NCI-H2227 (cell line): ENCODE measurements around the gene CELA3A.
A peak's percentile ranks its signal among the peaks of the same experiment; 100 is the strongest.
"Not testable (repeated sequence)": the region's sequence is repeated elsewhere in the genome, so short reads cannot be mapped to it uniquely, and the experiment has no call there.

ENCODE experiments used
- DNase-seq: peaks from one replicate; lab custom pipeline; 2025; ENCODE audit not compliant: unreplicated experiment; lab: John Stamatoyannopoulos, UW

Gene CELA3A, protein sequence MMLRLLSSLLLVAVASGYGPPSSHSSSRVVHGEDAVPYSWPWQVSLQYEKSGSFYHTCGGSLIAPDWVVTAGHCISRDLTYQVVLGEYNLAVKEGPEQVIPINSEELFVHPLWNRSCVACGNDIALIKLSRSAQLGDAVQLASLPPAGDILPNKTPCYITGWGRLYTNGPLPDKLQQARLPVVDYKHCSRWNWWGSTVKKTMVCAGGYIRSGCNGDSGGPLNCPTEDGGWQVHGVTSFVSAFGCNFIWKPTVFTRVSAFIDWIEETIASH

GRCh38 chr1:22001409-22001808 lies at the start of gene CELA3A:
Gene CELA3A (plus strand): TSS chr1:22001657. CDS start chr1:22001675, 18 bp downstream.
- DNase-seq: no peak

DNA sequence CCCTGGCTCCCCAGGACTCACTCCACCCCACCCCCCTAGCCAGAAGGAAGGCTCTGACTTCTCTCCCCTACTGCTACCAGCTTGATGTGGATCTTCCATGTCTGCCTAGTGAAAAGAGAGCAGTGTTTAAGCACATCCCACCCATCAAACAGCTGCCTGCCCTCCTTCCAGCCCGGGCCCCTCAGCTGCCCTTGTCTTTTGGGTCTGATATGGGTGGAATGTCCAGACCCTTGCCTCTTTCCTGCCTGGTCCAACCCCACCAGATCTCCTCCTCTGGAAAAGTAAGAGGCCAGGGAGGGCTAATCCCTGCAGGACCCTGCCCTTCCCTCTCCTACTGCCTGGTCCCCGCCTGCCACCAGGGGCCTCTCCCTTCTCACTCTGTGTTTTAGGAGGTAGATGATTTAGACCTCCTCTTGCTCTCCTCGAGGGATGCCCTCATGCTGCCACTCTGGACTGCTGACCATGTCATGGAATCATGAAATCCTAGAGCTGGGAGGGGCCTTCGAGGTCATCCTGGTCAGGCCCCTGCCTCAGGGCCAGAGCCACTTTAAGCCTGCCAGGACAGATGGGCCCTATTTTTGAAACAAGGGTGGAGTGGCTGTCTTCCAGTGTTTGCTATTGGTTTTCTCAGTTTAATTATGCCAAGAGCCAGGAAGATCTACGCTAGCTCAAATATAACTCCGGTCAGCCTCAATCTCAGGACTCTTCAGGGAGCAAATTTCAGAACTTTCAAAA lies 48.5 kb upstream of the CELA3A start:
- DNase-seq: no peak

- DNase-seq: no peak
Observed at GRCh38 chr1:21955058-21955457, 46.4 kb upstream of the CELA3A start.

GRCh38 chr1:21955501-21956281 lies 45.8 kb upstream of the CELA3A start:
- DNase-seq: no peak

DNA sequence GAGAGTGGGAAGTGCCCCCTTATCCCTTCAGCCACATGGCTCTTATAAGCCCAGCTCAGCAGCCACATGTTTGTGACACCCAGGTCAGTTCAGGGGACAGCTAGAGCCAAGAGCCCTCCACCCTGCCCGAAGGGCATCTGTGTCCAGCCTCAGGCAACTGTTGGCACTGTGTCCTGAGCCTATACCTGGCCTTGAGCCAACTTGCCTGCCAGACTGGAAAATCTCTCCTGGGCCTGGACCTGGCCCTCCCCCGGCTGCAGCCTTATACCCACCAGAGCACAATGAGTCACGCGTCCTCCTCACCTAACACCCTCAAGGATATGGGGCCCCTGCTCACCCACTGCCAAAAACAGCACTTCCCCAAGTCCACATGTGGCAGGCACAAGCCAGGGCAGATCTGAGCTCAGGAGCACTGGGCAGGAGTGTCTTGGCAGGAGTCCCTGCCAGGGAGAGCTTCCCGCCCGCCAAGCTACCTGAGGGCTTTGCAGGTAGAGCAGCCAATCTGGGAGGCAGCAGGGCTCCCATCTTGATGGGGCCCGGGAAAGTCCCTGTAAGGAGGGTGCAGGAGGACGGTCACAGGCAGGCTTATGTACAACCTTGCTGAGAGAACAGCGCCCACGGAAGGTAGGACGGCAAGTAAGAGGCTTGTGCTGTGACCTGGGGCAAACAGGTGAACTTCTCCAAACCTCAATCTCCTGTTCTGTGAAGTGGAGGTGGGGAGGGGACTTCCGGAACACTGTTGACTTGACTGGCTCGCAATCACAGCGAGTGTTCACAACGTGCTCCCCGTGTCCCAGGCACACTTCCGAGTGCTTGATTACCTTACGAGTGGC lies 44.5 kb upstream of the CELA3A start:
- no peak for DNase-seq

DNA sequence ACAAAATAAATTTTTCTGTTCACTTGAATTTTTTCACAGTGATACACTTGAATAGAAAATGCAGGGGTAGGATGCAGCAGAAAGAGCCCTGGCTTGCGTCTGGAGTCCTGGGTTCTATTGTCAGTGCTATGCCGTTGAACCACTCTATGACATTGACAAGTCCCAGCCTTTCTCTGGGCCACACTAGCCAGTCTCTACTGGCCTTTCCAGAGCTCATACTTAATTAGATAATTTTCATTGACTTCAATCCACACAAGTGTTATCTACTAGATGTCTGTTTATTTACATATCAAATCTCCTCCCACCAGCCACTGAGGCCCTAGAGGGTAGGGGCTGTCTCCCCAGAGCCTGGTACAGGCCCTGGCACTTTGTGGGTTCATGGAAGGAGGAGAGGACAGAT lies 40.1 kb upstream of the CELA3A start:
- DNase-seq: no peak

GRCh38 chr1:21961799-21962198 lies 39.7 kb upstream of the CELA3A start:
- no peak for DNase-seq

DNA sequence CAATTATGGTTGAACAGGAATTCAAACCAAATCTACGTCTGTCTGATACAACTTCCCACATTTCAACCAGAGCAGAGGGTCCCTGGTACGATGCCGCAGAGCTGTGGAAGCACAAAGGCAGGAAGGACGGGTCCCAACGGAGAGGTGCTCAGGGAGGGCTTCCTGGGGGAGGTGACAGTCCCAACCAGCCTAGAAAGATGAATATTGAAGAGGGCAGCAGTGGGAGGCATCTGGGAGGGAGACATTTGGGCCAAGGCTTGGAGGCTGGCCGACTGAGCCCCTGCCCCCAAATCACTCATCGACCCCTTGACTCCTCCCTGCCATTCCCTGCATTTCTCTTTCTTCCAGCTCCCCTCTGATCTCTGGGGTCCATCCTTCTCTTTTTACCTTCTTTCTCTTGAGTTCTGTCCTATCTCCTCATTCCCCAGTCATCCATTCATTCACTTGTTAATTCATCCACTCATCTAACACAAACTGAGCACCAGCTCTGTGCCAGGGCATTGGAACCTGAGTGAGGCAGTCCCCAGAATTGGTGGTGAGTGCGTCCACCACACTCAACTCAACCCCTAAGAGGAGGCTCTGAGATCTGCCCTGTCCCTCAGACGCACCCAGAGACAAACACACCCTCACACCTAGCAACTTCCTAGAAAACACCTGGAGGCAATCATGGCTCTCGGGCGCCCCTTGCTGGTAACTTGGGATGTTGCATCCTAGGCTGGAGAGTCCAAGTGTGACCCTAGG lies 37.8 kb upstream of the CELA3A start:
- DNase-seq: peak; percentile 83

DNA sequence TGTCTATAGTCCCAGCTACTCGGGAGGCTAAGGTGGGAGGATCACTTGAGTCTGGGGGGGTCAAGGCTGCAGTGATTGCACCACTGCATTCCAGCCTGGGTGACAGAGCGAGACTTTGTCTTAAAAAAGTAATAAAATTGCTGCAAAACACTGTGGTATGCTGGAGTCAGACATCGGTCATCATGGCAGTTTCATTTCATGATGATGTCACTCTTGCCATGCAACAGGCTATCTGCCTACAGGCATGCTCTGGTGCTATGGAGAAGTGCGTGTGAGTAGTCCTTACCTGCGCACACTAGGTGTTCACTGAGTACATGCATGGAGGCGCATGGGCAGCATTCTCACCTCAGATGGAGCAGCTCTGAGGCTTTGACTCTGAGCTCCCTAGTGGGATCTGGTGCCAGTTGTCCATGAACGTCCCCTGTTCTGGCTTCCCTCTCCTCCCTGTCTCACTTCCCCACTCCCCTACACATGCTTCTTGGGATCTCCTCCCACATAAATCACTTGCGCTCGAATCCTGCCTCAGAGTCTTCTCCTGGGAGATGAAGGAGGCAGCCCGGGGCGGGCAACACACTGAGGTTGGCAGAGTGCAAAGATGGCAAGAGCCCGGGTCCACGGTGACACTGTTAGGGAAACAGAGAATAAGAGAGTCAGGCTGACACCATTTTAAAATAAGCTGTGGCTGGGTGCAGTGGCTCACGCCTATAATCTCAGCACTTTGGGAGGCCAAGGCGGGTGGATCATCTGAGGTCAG lies 35.0 kb upstream of the CELA3A start:
- DNase-seq: no peak

- DNase-seq: not testable (repeated sequence)
Observed at GRCh38 chr1:21967216-21967615, 34.2 kb upstream of the CELA3A start.

GRCh38 chr1:21969066-21969465 lies 32.4 kb upstream of the CELA3A start:
- DNase-seq: not testable (repeated sequence)

GRCh38 chr1:21970523-21970922 lies 30.9 kb upstream of the CELA3A start:
- DNase-seq: not testable (repeated sequence)

GRCh38 chr1:21972973-21973441 lies 28.4 kb upstream of the CELA3A start:
- not testable (repeated sequence) for DNase-seq

DNA sequence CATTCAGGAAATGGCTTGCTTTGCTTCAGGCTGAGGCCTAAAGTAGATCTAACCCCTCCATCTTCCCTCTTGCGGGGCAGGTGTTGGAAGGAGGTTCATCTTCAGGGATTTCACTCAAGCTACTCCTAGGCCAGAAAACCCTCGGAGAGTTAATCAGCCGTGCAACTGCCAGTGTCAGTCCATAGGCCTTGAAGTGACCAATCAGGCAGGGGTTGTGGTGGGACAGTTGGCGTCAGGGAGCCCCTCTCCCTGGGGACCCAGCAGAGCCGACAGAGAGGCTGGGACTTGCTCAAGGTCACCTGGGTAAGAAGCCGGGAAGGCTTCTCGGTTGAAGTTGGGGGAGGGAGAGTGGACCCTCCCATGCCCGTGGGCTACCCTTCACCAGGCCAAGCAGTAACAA lies 27.5 kb upstream of the CELA3A start:
- not testable (repeated sequence) for DNase-seq

- DNase-seq: not testable (repeated sequence)
Observed at GRCh38 chr1:21974699-21975098, 26.8 kb upstream of the CELA3A start.

- DNase-seq: not testable (repeated sequence)
Observed at GRCh38 chr1:21975296-21975695, 26.2 kb upstream of the CELA3A start.

DNA sequence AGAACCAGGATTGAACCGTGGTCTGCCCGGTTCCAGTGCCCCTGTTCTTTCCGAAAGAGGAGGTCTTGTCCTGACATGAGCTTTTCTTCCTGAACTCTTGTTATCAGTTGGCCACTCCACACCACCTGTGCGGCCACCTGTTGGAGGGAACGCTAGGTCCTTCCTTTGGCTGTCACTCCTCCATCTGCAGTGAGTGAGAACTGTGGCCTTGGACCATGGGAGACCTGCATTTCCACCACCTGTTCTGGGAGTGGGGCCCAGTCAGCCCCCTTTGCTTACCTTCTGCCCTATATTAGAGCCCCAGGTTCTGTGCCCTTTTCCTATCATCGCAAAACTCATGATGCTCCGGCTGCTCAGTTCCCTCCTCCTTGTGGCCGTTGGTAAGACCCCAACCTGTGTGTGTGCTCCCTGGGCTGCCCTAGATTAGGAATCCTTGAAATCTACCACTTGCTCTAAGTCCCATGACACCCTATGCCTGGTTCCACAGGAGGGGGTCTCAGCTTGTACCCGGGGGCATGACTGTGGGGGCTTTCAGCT lies 24.7 kb upstream of the CELA3A start, which contains the start of gene CELA3B:
TSS of gene CELA3B (plus strand) at position 320 of the 537 bp plus-strand sequence. CDS start at position 338, 18 bp downstream.
- DNase-seq: not testable (repeated sequence)

GRCh38 chr1:21978209-21978608 lies 23.2 kb upstream of the CELA3A start:
- not testable (repeated sequence) for DNase-seq
